GM23248 (cell line): ENCODE measurements around the gene COL6A5. TPM values are rescaled to one million over a fixed set of nuclear protein-coding genes. Genes with fewer than 3 reads are reported as not detected.

Experiments used
- DNase-seq: peaks from one replicate; pipeline ENCODE4 v3.0.0-alpha.2; 2015
- H2AFZ ChIP-seq: fragments of 200-600 bp; sonication (generic); 2 replicates; pipeline ENCODE4 v1.6.1; 2016; ENCODE audit warnings: antibody characterized with exemption
- H3F3A ChIP-seq: fragments of 200-600 bp; sonication (generic); 2 replicates; pipeline ENCODE4 v1.6.1; 2016; ENCODE audit warnings: mild to moderate bottlenecking, antibody characterized with exemption, mixed run types; ENCODE audit not compliant: insufficient read depth
- H3K27ac ChIP-seq: fragments of 200-600 bp; sonication (generic); 2 replicates; pipeline ENCODE4 v1.5.1; 2016; ENCODE audit warnings: mild to moderate bottlenecking
- H3K27me3 ChIP-seq: fragments of 200-600 bp; sonication (generic); replicated peaks from 2 replicates; pipeline ENCODE4 v1.6.1; 2016; ENCODE audit warnings: mild to moderate bottlenecking; ENCODE audit not compliant: insufficient read depth
- H3K36me3 ChIP-seq: fragments of 200-600 bp; sonication (generic); 2 replicates; pipeline ENCODE4 v1.6.1; 2016; ENCODE audit warnings: low read depth, mild to moderate bottlenecking
- H3K4me1 ChIP-seq: fragments of 200-600 bp; sonication (generic); 2 replicates; pipeline ENCODE4 v1.6.1; 2016; ENCODE audit warnings: mild to moderate bottlenecking; ENCODE audit not compliant: insufficient read depth
- H3K4me2 ChIP-seq: fragments of 200-600 bp; sonication (generic); one replicate; pipeline ENCODE4 v1.6.1; 2016; ENCODE audit warnings: mild to moderate bottlenecking; ENCODE audit not compliant: unreplicated experiment
- H3K4me3 ChIP-seq: fragments of 200-600 bp; sonication (generic); 2 replicates; pipeline ENCODE4 v1.5.1; 2016; ENCODE audit warnings: mild to moderate bottlenecking
- H3K79me2 ChIP-seq: fragments of 200-600 bp; sonication (generic); 2 replicates; pipeline ENCODE4 v1.6.1; 2016; ENCODE audit warnings: mild to moderate bottlenecking; ENCODE audit not compliant: insufficient read depth
- H3K9ac ChIP-seq: fragments of 200-600 bp; sonication (generic); 2 replicates; pipeline ENCODE4 v1.6.1; 2016; ENCODE audit warnings: mild to moderate bottlenecking
- H3K9me2 ChIP-seq: fragments of 200-600 bp; sonication (generic); 2 replicates; pipeline ENCODE4 v1.6.1; 2016; ENCODE audit warnings: mixed run types, mild to moderate bottlenecking, moderate library complexity; ENCODE audit not compliant: insufficient read depth
- H3K9me3 ChIP-seq: fragments of 200-600 bp; sonication (generic); one replicate; pipeline ENCODE4 v1.6.1; 2017; ENCODE audit warnings: low read depth
- H4K20me1 ChIP-seq: fragments of 200-600 bp; sonication (generic); 2 replicates; pipeline ENCODE4 v1.6.0; 2016; ENCODE audit not compliant: insufficient read depth
- EZH2 ChIP-seq: fragments of 200-600 bp; sonication (generic); IDR thresholded peaks from 2 replicates; pipeline ENCODE4 v1.6.1; 2018; ENCODE audit warnings: antibody characterized with exemption, mild to moderate bottlenecking; ENCODE audit not compliant: insufficient read depth, poor library complexity, severe bottlenecking
- EZH2phosphoT487 ChIP-seq: fragments of 200-600 bp; sonication (generic); IDR thresholded peaks from 2 replicates; pipeline ENCODE4 v1.6.1; 2018; ENCODE audit warnings: antibody characterized with exemption, moderate library complexity, mild to moderate bottlenecking, low read depth; ENCODE audit not compliant: insufficient read depth
- whole genome bisulfite sequencing, 2 experiments: methylation state at CpG; one replicate each; pipeline ENCODE4 v1.1.6; 2015 to 2017; ENCODE audit warnings: low lambda C conversion rate in 2 of 2, low coverage in 1 of 2; ENCODE audit errors: missing lambda C conversion rate in 2 of 2; 5-methylcytosine and 5-hydroxymethylcytosine counted together
- in situ Hi-C: fragments of 300-500 bp; cut with MboI; formaldehyde crosslinking; loops from 2 replicates; pipeline ENCODE4 v1.15.0; 2020
- polyA plus RNA-seq: library from polyadenylated mRNA; unstranded; fragments of >200 nt; fragmentation: Nextera tagmentation; extraction: Ambion mirVana; gene quantifications from 2 replicates; pipeline ENCODE4 v1.2.1, GENCODE V29; 2016
- total RNA-seq: library from RNA; depleted of rRNA; stranded (reverse); fragments of >200 nt; shearing (Covaris generic); gene quantifications from 2 replicates; pipeline ENCODE4 v1.2.3, GENCODE V29; 2014

The COL6A5 gene
- total and polyA plus RNA-seq, 2 experiments from 2014 or later: not detected

GRCh38 chr3:130374033-130374432, 28.6 kb downstream of the COL6A5 start:
- 55 to 56% methylated on average over 3 of the region's 3 CpGs for WGBS, 2 experiments
- TF ChIP-seq EZH2: no peak
- no peak for TF ChIP-seq EZH2phosphoT487
- in situ Hi-C loops: no loop called here

GRCh38 chr3:130374908-130375307, 29.4 kb downstream of the COL6A5 start:
- in situ Hi-C loops: no loop called here
- DNase-seq: no peak
- Histone ChIP-seq H3K79me2 (no peaks in the 10 kb centered on the region), H3K4me1 (no peaks in the 10 kb centered on the region), H3K27ac (no peak overlapping the region), H3F3A (no peaks in the 10 kb centered on the region), H3K9me2 (no peaks in the 10 kb centered on the region), H3K36me3 (no peaks in the 10 kb centered on the region), H3K4me2 (no peak overlapping the region), H3K4me3 (no peak overlapping the region), H2AFZ (no peak overlapping the region), H4K20me1 (no peaks in the 10 kb centered on the region), H3K27me3 (no peaks in the 10 kb centered on the region), H3K9ac (no peak overlapping the region), H3K9me3 (no peaks in the 10 kb centered on the region)
- 10 to 29% methylated on average over 1 of the region's 1 CpG for WGBS, 2 experiments
- TF ChIP-seq EZH2phosphoT487: no peak
- no peak for TF ChIP-seq EZH2

More at GRCh38 chr3:130374033-130374432, 28.6 kb downstream of the COL6A5 start:
- Histone ChIP-seq H3K4me3 (no peak overlapping the region), H3K9me3 (no peaks in the 10 kb centered on the region), H3K9ac (no peak overlapping the region), H3K79me2 (no peaks in the 10 kb centered on the region), H3K4me1 (no peaks in the 10 kb centered on the region), H3K9me2 (no peaks in the 10 kb centered on the region), H3K4me2 (no peak overlapping the region), H4K20me1 (no peaks in the 10 kb centered on the region), H2AFZ (no peak overlapping the region), H3K27ac (no peak overlapping the region), H3F3A (no peaks in the 10 kb centered on the region), H3K27me3 (no peaks in the 10 kb centered on the region), H3K36me3 (no peaks in the 10 kb centered on the region)
- DNase-seq: no peak

- no peak overlapping the region for H2AFZ ChIP-seq
- no peaks in the 10 kb centered on the region for H3K79me2 ChIP-seq
- H3K4me1 ChIP-seq: no peaks in the 10 kb centered on the region
- no peak overlapping the region for H3K9ac ChIP-seq
- no peak overlapping the region for H3K4me2 ChIP-seq
- H3K27ac ChIP-seq: no peak overlapping the region
- no peak overlapping the region for H3K4me3 ChIP-seq
- TF ChIP-seq EZH2 (no peak), EZH2phosphoT487 (no peak)
- no peaks in the 10 kb centered on the region for H3K27me3 ChIP-seq
- H3F3A ChIP-seq: no peaks in the 10 kb centered on the region
- DNase-seq: no peak
- H3K9me2 ChIP-seq: no peaks in the 10 kb centered on the region
- in situ Hi-C loops: no loop called here
- no peaks in the 10 kb centered on the region for H4K20me1 ChIP-seq
- no peaks in the 10 kb centered on the region for H3K9me3 ChIP-seq
- 32 to 52% methylated on average over 1 of the region's 1 CpG for WGBS, 2 experiments
- H3K36me3 ChIP-seq: no peaks in the 10 kb centered on the region
Measured at GRCh38 chr3:130377960-130378676, 32.6 kb downstream of the COL6A5 start.

- H3F3A ChIP-seq: no peaks in the 10 kb centered on the region
- no peaks in the 10 kb centered on the region for H3K36me3 ChIP-seq
- H3K4me1 ChIP-seq: no peaks in the 10 kb centered on the region
- 66 to 72% methylated on average over 7 of the region's 7 CpGs for WGBS, 2 experiments
- TF ChIP-seq EZH2: no peak
- no peak for TF ChIP-seq EZH2phosphoT487
- H3K9me2 ChIP-seq: no peaks in the 10 kb centered on the region
- H3K9ac ChIP-seq: no peak overlapping the region
- no peaks in the 10 kb centered on the region for H3K27me3 ChIP-seq
- H3K4me3 ChIP-seq: no peak overlapping the region
- in situ Hi-C loops: no loop called here
- DNase-seq: no peak
- no peaks in the 10 kb centered on the region for H4K20me1 ChIP-seq
- H3K79me2 ChIP-seq: no peaks in the 10 kb centered on the region
- H3K9me3 ChIP-seq: no peaks in the 10 kb centered on the region
- H3K27ac ChIP-seq: no peak overlapping the region
- no peak overlapping the region for H2AFZ ChIP-seq
- H3K4me2 ChIP-seq: no peak overlapping the region
Measured at GRCh38 chr3:130378677-130379191, 33.3 kb downstream of the COL6A5 start.
